Measurements from ENCODE around the gene HLA-DMA. TPM values are rescaled to one million over a fixed set of nuclear protein-coding genes. Genes with fewer than 3 reads are reported as not detected.
A peak's percentile ranks its signal among the peaks of the same experiment; 100 is the strongest.

Gene HLA-DMA
- total and polyA plus RNA-seq, 4 donors, result 6.2 to 15.1 (median 8.9) TPM

DNA sequence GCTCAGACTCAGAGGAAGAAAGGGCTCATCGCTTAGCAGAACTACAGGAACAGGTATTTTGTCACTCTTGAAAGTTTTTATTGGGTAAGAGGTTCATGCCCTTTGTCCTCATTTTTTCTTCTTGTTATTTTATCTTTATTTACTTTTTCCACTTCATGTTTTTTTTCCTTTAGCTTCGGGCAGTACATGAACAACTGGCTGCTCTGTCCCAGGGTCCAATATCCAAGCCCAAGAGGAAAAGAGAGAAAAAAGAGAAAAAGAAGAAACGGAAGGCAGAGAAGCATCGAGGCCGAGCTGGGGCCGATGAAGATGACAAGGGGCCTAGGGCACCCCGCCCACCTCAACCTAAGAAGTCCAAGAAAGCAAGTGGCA, 25.0 kb upstream of the HLA-DMA start:
- Histone ChIP-seq H3K27me3 (ENCODE audit: control insufficient read depth in 4 of 4, insufficient read depth in 4 of 4, low read length in 3 of 4) (no peaks in the 10 kb centered on the region), H3K9ac (ENCODE audit: low read depth in 1 of 2, low read length in 2 of 2) (no peak overlapping the region), H3K9me3 (ENCODE audit: control insufficient read depth in 4 of 4, low read length in 3 of 4) (no peaks in the 10 kb centered on the region), H3K27ac (ENCODE audit: low read depth in 1 of 2, low read length in 2 of 2) (peak overlapping the region in 1 of 2 donors; percentile 7), H3K36me3 (ENCODE audit: control insufficient read depth in 4 of 4, insufficient read depth in 3 of 4, low read depth in 1 of 4, low read length in 3 of 4) (peaks cover 25 to 75% (median 66%) of the 10 kb centered on the region in 4 donors), H3K4me1 (ENCODE audit: control insufficient read depth in 4 of 4, insufficient read depth in 4 of 4, low read length in 3 of 4) (peaks cover 1 to 55% (median 47%) of the 10 kb centered on the region in 4 donors), H3K4me3 (ENCODE audit: low read depth in 1 of 3, low read length in 3 of 3) (no peak overlapping the region)
- TF ChIP-seq HNF4G (IDR thresholded peaks at IDR 0.05), result peak; percentile 64
- TF ChIP-seq, protein P1, sequence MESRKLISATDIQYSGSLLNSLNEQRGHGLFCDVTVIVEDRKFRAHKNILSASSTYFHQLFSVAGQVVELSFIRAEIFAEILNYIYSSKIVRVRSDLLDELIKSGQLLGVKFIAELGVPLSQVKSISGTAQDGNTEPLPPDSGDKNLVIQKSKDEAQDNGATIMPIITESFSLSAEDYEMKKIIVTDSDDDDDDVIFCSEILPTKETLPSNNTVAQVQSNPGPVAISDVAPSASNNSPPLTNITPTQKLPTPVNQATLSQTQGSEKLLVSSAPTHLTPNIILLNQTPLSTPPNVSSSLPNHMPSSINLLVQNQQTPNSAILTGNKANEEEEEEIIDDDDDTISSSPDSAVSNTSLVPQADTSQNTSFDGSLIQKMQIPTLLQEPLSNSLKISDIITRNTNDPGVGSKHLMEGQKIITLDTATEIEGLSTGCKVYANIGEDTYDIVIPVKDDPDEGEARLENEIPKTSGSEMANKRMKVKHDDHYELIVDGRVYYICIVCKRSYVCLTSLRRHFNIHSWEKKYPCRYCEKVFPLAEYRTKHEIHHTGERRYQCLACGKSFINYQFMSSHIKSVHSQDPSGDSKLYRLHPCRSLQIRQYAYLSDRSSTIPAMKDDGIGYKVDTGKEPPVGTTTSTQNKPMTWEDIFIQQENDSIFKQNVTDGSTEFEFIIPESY (IDR thresholded peaks at IDR 0.05), result no peak
- TF ChIP-seq YY1 (IDR thresholded peaks at IDR 0.05), result peak; percentile 59
- peak; percentile 75 for TF ChIP-seq SP1 (IDR thresholded peaks at IDR 0.05)
- no peak for TF ChIP-seq GABPA (IDR thresholded peaks at IDR 0.05 in 1 of 2, conservative IDR thresholded peaks at IDR 0.05 in 1 of 2)
- peak in 1 of 2 donors; percentile 11 for TF ChIP-seq JUND (IDR thresholded peaks at IDR 0.05)
- TF ChIP-seq, protein P2, sequence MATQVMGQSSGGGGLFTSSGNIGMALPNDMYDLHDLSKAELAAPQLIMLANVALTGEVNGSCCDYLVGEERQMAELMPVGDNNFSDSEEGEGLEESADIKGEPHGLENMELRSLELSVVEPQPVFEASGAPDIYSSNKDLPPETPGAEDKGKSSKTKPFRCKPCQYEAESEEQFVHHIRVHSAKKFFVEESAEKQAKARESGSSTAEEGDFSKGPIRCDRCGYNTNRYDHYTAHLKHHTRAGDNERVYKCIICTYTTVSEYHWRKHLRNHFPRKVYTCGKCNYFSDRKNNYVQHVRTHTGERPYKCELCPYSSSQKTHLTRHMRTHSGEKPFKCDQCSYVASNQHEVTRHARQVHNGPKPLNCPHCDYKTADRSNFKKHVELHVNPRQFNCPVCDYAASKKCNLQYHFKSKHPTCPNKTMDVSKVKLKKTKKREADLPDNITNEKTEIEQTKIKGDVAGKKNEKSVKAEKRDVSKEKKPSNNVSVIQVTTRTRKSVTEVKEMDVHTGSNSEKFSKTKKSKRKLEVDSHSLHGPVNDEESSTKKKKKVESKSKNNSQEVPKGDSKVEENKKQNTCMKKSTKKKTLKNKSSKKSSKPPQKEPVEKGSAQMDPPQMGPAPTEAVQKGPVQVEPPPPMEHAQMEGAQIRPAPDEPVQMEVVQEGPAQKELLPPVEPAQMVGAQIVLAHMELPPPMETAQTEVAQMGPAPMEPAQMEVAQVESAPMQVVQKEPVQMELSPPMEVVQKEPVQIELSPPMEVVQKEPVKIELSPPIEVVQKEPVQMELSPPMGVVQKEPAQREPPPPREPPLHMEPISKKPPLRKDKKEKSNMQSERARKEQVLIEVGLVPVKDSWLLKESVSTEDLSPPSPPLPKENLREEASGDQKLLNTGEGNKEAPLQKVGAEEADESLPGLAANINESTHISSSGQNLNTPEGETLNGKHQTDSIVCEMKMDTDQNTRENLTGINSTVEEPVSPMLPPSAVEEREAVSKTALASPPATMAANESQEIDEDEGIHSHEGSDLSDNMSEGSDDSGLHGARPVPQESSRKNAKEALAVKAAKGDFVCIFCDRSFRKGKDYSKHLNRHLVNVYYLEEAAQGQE (IDR thresholded peaks at IDR 0.05), result peak; percentile 26
- no peak for TF ChIP-seq RAD21 (IDR thresholded peaks at IDR 0.05)
- peak; percentile 56 to 61 for TF ChIP-seq RXRA (IDR thresholded peaks at IDR 0.05)
- TF ChIP-seq FOXA2 (IDR thresholded peaks at IDR 0.05), result peak; percentile 31
- TF ChIP-seq HNF4A (conservative IDR thresholded peaks at IDR 0.05), result peak; percentile 82 to 90
- TF ChIP-seq, protein P3, sequence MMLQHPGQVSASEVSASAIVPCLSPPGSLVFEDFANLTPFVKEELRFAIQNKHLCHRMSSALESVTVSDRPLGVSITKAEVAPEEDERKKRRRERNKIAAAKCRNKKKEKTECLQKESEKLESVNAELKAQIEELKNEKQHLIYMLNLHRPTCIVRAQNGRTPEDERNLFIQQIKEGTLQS (IDR thresholded peaks at IDR 0.05), result no peak
- no peak for TF ChIP-seq NR2F2 (IDR thresholded peaks at IDR 0.05)
- TF ChIP-seq, protein P4, sequence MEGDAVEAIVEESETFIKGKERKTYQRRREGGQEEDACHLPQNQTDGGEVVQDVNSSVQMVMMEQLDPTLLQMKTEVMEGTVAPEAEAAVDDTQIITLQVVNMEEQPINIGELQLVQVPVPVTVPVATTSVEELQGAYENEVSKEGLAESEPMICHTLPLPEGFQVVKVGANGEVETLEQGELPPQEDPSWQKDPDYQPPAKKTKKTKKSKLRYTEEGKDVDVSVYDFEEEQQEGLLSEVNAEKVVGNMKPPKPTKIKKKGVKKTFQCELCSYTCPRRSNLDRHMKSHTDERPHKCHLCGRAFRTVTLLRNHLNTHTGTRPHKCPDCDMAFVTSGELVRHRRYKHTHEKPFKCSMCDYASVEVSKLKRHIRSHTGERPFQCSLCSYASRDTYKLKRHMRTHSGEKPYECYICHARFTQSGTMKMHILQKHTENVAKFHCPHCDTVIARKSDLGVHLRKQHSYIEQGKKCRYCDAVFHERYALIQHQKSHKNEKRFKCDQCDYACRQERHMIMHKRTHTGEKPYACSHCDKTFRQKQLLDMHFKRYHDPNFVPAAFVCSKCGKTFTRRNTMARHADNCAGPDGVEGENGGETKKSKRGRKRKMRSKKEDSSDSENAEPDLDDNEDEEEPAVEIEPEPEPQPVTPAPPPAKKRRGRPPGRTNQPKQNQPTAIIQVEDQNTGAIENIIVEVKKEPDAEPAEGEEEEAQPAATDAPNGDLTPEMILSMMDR (IDR thresholded peaks at IDR 0.05; ENCODE audit: low read depth, low read length, missing input control), result no peak
- peak; percentile 20 for TF ChIP-seq FOXA1 (IDR thresholded peaks at IDR 0.05)
- TF ChIP-seq EGR1 (IDR thresholded peaks at IDR 0.05; ENCODE audit: low read depth in 2 of 2), result no peak
- TF ChIP-seq TAF1 (conservative IDR thresholded peaks at IDR 0.05), result no peak
- TF ChIP-seq, protein P5, sequence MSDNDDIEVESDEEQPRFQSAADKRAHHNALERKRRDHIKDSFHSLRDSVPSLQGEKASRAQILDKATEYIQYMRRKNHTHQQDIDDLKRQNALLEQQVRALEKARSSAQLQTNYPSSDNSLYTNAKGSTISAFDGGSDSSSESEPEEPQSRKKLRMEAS (IDR thresholded peaks at IDR 0.05), result peak; percentile 70
- WGBS, result 35% methylated on average over 7 of the region's 7 CpGs
- DNase-seq (ENCODE audit: low spot score), result no peak

Measured in liver (tissue), 9 donors.